ENCODE data around the gene CASK.
A peak's percentile ranks its signal among the peaks of the same experiment; 100 is the strongest.

Gene CASK

DNA sequence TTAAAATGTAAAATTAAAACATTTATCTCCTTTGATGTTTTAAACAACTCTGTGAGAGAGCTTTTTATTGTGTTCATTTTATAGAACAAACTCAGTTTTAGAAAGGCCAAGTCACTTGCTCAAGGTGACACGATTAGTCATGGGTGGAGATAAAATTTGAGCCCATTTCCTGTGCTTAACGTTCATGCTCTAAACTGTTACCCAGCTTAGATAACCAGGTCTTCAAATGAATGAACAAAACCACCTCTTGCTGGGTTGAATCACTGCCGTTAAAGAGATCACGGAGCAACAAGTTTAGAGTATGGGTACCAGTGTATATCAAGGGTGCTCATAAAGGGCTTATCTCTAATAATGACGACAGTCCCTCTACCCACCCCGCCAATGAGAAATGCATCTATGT, 10.2 kb upstream of the CASK start:
- H3K9ac ChIP-seq (ENCODE audit: low read length in 2 of 2) = no peak overlapping the region
- no peak overlapping the region for H3K4me3 ChIP-seq (ENCODE audit: low read length in 2 of 2)
- H3K27ac ChIP-seq (ENCODE audit: low read length) = no peak overlapping the region
- H3K36me3 ChIP-seq (ENCODE audit: control insufficient read depth in 2 of 2, insufficient read depth in 2 of 2, low read length in 2 of 2) = no peaks in the 10 kb centered on the region
- H3K4me1 ChIP-seq (ENCODE audit: control insufficient read depth, insufficient read depth, low read length) = no peaks in the 10 kb centered on the region
- H3K27me3 ChIP-seq (ENCODE audit: control insufficient read depth in 1 of 2, insufficient read depth in 2 of 2, low read length in 2 of 2) = peaks cover 0 to 7% of the 10 kb centered on the region in 2 donors
- peaks cover 0 to 2% of the 10 kb centered on the region in 2 donors for H3K9me3 ChIP-seq (ENCODE audit: control insufficient read depth in 2 of 2, low read length in 2 of 2)

DNA sequence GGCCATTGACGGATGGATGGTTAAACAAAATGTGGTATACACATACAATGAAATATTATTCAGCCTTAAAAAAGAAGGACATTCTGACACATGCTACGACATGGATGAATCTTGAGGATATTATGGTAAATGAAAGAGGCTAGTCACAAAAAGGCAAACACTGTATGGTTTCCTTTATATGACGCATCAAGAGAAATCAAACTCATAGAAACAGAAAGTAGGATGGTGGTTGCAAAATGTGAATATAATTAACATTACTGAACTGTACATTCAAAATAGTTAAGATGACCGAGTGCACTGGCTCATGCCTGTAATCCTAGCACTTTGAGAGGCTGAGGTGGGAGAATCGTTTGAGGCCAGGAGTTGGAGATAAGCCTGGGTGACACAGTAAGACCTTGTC, 9.5 kb upstream of the CASK start:
- H3K9ac ChIP-seq (ENCODE audit: low read length in 2 of 2) = no peak overlapping the region
- H3K27me3 ChIP-seq (ENCODE audit: control insufficient read depth in 1 of 2, insufficient read depth in 2 of 2, low read length in 2 of 2) = peaks cover 0 to 7% of the 10 kb centered on the region in 2 donors
- H3K27ac ChIP-seq (ENCODE audit: low read length) = no peak overlapping the region
- H3K4me1 ChIP-seq (ENCODE audit: control insufficient read depth, insufficient read depth, low read length) = no peaks in the 10 kb centered on the region
- peaks cover 0 to 2% of the 10 kb centered on the region in 2 donors for H3K9me3 ChIP-seq (ENCODE audit: control insufficient read depth in 2 of 2, low read length in 2 of 2)
- H3K36me3 ChIP-seq (ENCODE audit: control insufficient read depth in 2 of 2, insufficient read depth in 2 of 2, low read length in 2 of 2) = no peaks in the 10 kb centered on the region
- no peak overlapping the region for H3K4me3 ChIP-seq (ENCODE audit: low read length in 2 of 2)

DNA sequence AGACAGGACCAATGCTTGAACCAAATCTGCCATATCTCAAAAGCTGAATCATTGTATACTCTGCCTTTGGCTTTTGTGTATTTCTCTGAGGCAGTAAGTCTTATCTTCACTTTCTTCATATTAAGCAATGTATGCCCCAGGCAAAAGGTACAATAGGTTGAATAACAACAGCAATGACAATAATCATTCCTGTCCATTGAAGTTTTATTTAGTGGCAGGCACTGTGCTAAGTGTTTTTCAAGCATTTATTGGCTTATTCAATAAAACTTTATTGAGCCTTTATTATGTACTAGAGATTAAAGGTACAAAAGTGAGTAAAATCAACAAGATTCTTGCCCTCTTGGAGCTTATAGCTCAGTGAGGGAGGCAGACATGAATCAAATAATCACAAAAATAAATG, 8.2 kb upstream of the CASK start:
- H3K36me3 ChIP-seq (ENCODE audit: control insufficient read depth in 2 of 2, insufficient read depth in 2 of 2, low read length in 2 of 2) = no peaks in the 10 kb centered on the region
- no peak overlapping the region for H3K27ac ChIP-seq (ENCODE audit: low read length)
- H3K9ac ChIP-seq (ENCODE audit: low read length in 2 of 2) = no peak overlapping the region
- peaks cover 0 to 2% of the 10 kb centered on the region in 2 donors for H3K9me3 ChIP-seq (ENCODE audit: control insufficient read depth in 2 of 2, low read length in 2 of 2)
- no peaks in the 10 kb centered on the region for H3K4me1 ChIP-seq (ENCODE audit: control insufficient read depth, insufficient read depth, low read length)
- H3K4me3 ChIP-seq (ENCODE audit: low read length in 2 of 2) = no peak overlapping the region
- peaks cover 0 to 5% of the 10 kb centered on the region in 2 donors for H3K27me3 ChIP-seq (ENCODE audit: control insufficient read depth in 1 of 2, insufficient read depth in 2 of 2, low read length in 2 of 2)

DNA sequence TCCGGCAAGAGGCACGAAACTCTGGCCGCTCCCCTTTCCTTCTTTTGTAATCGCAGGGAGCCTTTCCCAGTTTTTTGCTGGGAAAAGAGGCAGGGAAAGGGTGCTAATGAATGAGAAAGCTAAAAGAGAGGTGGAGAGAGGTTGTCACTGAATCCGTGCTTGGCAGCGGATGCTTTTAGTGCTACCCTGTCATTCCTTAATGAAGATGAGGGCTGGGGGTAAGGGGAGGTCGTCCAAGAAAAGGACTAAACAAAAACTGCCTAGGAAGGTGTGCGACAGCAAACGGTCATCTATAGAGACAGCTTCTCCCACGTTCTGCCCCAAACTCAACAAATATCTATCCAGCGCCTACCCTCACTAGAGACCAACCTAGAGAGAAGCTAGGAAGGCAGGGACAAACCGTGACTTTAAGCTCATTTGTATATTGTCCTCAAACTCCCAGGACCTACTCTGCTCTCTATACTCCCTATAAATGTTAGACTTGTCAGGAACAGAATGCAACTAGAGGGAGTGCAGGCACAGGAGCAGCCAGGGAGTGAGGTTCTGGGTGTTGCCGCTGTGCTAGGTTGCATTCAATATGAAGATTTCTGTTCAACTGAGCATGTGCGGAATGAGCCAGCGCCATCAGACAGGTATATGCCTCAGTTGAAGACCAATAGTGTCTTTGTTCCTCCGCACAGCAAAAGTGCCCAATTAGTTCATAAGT, 777 bp upstream of the CASK start:
- Histone ChIP-seq H3K36me3 (ENCODE audit: control insufficient read depth in 2 of 2, insufficient read depth in 2 of 2, low read length in 2 of 2) (no peaks in the 10 kb centered on the region), H3K4me3 (ENCODE audit: low read length in 2 of 2) (peak overlapping the region; percentile 75 to 78), H3K4me1 (ENCODE audit: control insufficient read depth, insufficient read depth, low read length) (no peaks in the 10 kb centered on the region), H3K9me3 (ENCODE audit: control insufficient read depth in 2 of 2, low read length in 2 of 2) (no peaks in the 10 kb centered on the region), H3K9ac (ENCODE audit: low read length in 2 of 2) (peak overlapping the region; percentile 64 to 74), H3K27me3 (ENCODE audit: control insufficient read depth in 1 of 2, insufficient read depth in 2 of 2, low read length in 2 of 2) (peaks cover 0 to 4% of the 10 kb centered on the region in 2 donors), H3K27ac (ENCODE audit: low read length) (peak overlapping the region; percentile 74)

DNA sequence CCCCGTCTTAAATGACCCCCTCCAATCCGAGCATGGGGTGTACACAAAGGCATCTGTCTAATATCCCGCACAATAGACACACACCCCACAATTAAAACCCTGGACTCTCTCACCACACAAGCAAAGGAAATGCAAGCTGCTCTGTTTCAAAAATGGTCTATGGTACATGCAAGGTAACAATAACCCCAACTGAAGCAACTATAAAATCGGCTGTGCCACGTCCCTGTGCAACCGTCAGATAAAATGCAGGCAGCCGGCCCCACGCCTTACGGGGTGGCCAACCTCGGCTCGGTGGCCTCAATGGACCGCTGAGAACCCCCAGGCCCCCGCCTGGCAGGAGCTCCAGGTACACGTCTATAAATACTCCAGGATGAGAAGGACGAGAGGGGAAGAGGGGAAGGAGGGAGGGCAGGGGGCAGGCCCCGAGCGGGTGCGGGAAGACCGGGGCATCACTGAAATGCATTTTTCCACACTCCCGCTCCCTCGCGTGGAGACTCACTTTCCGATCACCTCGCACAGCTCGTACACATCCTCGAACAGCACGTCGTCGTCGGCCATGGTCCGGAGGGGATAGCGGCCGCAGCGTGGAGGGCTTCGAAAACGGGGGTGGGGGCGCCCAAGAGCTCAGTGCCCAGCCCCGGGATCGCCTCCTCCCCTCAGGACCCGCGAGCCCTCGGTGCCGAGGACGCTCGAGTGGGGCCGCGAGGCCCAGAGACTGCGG, 763 bp downstream of the CASK start:
- Histone ChIP-seq H3K4me1 (ENCODE audit: control insufficient read depth, insufficient read depth, low read length) (no peaks in the 10 kb centered on the region), H3K36me3 (ENCODE audit: control insufficient read depth in 2 of 2, insufficient read depth in 2 of 2, low read length in 2 of 2) (no peaks in the 10 kb centered on the region), H3K27ac (ENCODE audit: low read length) (peak overlapping the region; percentile 47), H3K9me3 (ENCODE audit: control insufficient read depth in 2 of 2, low read length in 2 of 2) (no peaks in the 10 kb centered on the region), H3K27me3 (ENCODE audit: control insufficient read depth in 1 of 2, insufficient read depth in 2 of 2, low read length in 2 of 2) (peaks cover 0 to 4% of the 10 kb centered on the region in 2 donors), H3K4me3 (ENCODE audit: low read length in 2 of 2) (peak overlapping the region; percentile 76 to 78), H3K9ac (ENCODE audit: low read length in 2 of 2) (peak overlapping the region; percentile 50 to 60)

DNA sequence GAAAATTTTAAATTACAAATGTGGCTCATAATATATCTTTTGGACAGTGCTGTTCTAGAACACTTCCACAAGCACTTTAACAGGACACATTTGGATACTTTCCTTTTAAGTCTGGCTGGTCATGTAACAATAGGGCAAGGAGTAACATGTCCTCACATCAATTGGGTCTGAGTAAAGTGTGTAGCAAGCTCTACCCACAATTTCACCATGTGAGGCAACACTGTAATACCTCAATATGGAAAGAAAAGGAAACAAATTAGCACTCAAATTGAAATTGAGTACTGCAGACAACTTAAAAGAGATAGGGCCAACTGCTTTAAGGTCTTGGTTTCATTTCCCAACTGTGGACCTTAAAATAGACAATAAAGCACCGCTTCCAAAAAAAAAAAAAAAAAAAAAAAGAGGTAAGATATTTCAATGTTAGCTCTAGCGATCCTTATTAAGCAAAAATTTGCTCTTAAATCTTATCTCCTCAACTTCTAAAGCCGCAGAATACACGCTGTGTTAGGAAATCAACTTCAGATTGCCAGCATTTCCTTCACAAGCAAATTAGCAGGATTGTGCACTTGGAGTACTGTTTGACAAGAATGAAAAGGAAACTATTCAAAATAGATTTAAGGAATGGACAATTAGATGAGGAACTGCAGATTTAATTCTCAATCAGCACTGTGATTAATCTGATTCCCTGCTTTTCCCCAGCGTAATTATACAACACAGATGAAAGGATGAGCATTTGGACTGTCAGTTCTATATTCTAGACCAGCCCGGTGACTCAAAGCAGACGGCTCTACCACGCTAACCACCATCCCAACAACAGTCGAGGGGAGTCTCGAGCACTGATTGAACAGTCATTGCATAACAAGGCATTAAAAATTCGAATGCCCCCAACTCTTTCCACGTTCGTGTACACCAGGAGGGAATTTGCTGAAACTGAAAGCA, 1.6 kb downstream of the CASK start:
- Histone ChIP-seq H3K36me3 (ENCODE audit: control insufficient read depth in 2 of 2, insufficient read depth in 2 of 2, low read length in 2 of 2) (no peaks in the 10 kb centered on the region), H3K9me3 (ENCODE audit: control insufficient read depth in 2 of 2, low read length in 2 of 2) (no peaks in the 10 kb centered on the region), H3K9ac (ENCODE audit: low read length in 2 of 2) (peak overlapping the region; percentile 50 to 60), H3K4me1 (ENCODE audit: control insufficient read depth, insufficient read depth, low read length) (no peaks in the 10 kb centered on the region), H3K27me3 (ENCODE audit: control insufficient read depth in 1 of 2, insufficient read depth in 2 of 2, low read length in 2 of 2) (peaks cover 0 to 4% of the 10 kb centered on the region in 2 donors), H3K27ac (ENCODE audit: low read length) (peak overlapping the region; percentile 47), H3K4me3 (ENCODE audit: low read length in 2 of 2) (peak overlapping the region; percentile 76 to 78)

DNA sequence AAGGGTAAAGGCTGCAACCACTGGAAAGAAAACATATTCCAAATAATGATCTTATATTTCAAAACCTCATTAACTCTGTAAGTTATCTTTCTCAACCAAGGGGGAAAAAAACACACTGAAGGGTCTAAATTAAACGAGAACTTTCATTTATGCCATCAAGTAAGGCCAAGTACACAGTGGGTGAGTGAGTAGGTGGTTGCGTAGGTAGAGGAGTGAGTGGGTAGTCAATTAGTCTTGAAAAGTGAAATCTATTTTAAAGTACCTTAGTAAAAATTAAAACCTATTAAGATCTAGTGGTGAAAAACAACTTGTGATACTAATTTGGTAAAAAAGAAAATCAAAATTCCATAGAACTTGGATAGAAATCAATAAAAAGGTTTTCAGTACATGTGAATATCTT, 3.5 kb downstream of the CASK start:
- Histone ChIP-seq H3K4me3 (ENCODE audit: low read length in 2 of 2) (no peak overlapping the region), H3K4me1 (ENCODE audit: control insufficient read depth, insufficient read depth, low read length) (no peaks in the 10 kb centered on the region), H3K36me3 (ENCODE audit: control insufficient read depth in 2 of 2, insufficient read depth in 2 of 2, low read length in 2 of 2) (no peaks in the 10 kb centered on the region), H3K9me3 (ENCODE audit: control insufficient read depth in 2 of 2, low read length in 2 of 2) (no peaks in the 10 kb centered on the region), H3K27ac (ENCODE audit: low read length) (no peak overlapping the region), H3K9ac (ENCODE audit: low read length in 2 of 2) (no peak overlapping the region), H3K27me3 (ENCODE audit: control insufficient read depth in 1 of 2, insufficient read depth in 2 of 2, low read length in 2 of 2) (no peaks in the 10 kb centered on the region)

DNA sequence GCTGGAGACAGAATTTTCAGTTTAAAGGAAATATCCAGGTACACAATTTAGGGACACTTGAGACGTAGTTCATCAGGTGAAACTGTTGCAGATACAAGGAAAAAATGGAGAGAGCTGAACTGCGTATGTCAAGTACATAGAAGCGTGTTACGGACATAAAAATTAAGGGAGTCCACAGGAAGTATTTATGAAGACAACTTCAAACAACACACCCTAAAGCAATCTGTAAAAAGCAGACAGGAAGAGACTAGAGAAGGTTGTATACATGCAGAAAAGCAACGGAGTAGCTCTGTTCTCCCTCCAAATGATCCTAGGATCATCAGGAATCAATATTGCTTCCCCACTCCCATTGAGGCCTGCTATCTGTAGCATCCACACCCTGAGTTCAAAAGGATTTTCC, 5.8 kb downstream of the CASK start:
- Histone ChIP-seq H3K27me3 (ENCODE audit: control insufficient read depth in 1 of 2, insufficient read depth in 2 of 2, low read length in 2 of 2) (no peaks in the 10 kb centered on the region), H3K27ac (ENCODE audit: low read length) (no peak overlapping the region), H3K4me1 (ENCODE audit: control insufficient read depth, insufficient read depth, low read length) (no peaks in the 10 kb centered on the region), H3K9ac (ENCODE audit: low read length in 2 of 2) (no peak overlapping the region), H3K9me3 (ENCODE audit: control insufficient read depth in 2 of 2, low read length in 2 of 2) (no peaks in the 10 kb centered on the region), H3K36me3 (ENCODE audit: control insufficient read depth in 2 of 2, insufficient read depth in 2 of 2, low read length in 2 of 2) (no peaks in the 10 kb centered on the region), H3K4me3 (ENCODE audit: low read length in 2 of 2) (no peak overlapping the region)

DNA sequence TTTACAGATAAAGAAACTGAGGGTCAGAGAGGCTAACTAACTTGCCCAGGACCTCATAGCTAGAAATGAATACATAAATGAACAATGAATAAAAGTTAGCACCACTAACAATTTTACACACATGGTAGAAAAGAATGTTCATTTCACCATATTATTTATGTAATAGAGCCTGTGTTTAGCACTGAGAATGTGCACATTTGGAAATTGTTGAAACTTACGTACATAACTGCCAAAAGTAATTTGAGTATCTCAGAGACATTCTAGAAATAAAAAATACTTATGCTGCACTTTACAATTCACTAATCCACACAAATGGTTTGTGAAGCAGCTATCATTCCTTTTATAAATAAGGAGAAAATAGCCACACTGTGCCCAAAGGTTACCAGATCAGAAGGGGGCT, 9.9 kb downstream of the CASK start:
- no peaks in the 10 kb centered on the region for H3K4me1 ChIP-seq (ENCODE audit: control insufficient read depth, insufficient read depth, low read length)
- no peak overlapping the region for H3K9ac ChIP-seq (ENCODE audit: low read length in 2 of 2)
- no peaks in the 10 kb centered on the region for H3K27me3 ChIP-seq (ENCODE audit: control insufficient read depth in 1 of 2, insufficient read depth in 2 of 2, low read length in 2 of 2)
- H3K27ac ChIP-seq (ENCODE audit: low read length) = no peak overlapping the region
- no peaks in the 10 kb centered on the region for H3K36me3 ChIP-seq (ENCODE audit: control insufficient read depth in 2 of 2, insufficient read depth in 2 of 2, low read length in 2 of 2)
- H3K4me3 ChIP-seq (ENCODE audit: low read length in 2 of 2) = no peak overlapping the region
- H3K9me3 ChIP-seq (ENCODE audit: control insufficient read depth in 2 of 2, low read length in 2 of 2) = no peaks in the 10 kb centered on the region

DNA sequence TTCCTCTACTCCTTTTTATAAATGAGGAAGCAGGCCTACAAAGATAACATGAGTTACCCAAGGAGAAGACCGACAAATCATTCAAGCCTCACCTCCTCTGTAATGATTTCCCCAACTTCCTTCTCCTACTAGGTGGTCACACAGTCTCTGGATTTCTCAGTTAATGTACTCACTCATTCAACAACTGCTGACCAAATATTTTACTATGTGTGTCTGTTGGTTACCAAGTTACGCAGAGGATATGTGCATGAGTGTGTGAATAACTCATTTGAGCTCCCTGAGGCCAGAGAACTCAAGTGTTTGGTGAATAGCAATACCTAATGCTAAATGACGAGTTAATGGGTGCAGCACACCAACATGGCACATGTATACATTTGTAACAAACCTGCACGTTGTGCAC, 10.4 kb downstream of the CASK start:
- Histone ChIP-seq H3K27ac (ENCODE audit: low read length) (no peak overlapping the region), H3K9me3 (ENCODE audit: control insufficient read depth in 2 of 2, low read length in 2 of 2) (no peaks in the 10 kb centered on the region), H3K4me1 (ENCODE audit: control insufficient read depth, insufficient read depth, low read length) (no peaks in the 10 kb centered on the region), H3K9ac (ENCODE audit: low read length in 2 of 2) (no peak overlapping the region), H3K36me3 (ENCODE audit: control insufficient read depth in 2 of 2, insufficient read depth in 2 of 2, low read length in 2 of 2) (no peaks in the 10 kb centered on the region), H3K27me3 (ENCODE audit: control insufficient read depth in 1 of 2, insufficient read depth in 2 of 2, low read length in 2 of 2) (no peaks in the 10 kb centered on the region), H3K4me3 (ENCODE audit: low read length in 2 of 2) (no peak overlapping the region)
